Astrocyte (in vitro differentiated cells and primary cell): ENCODE data around the gene DNAH17. TPM values are rescaled to one million over a fixed set of nuclear protein-coding genes. Genes with fewer than 3 reads are reported as not detected.

Experiments
- DNase-seq: peaks from one replicate; pipeline ENCODE4 v3.0.0-alpha.2; 2010; ENCODE audit warnings: low read depth
- FAIRE-seq: peaks from 2 replicates; lab custom pipeline; 2011; peaks lifted over from hg19 to GRCh38; lab: Jason Lieb, UNC
- H2AFZ ChIP-seq: 2 replicates; pipeline ENCODE4 v1.6.0; 2012; ENCODE audit warnings: low read depth, low read length, inconsistent platforms
- H3K27ac ChIP-seq: 2 replicates; pipeline ENCODE4 v1.5.1; 2011; ENCODE audit warnings: low read depth, low read length, inconsistent platforms
- H3K27me3 ChIP-seq: 2 replicates; pipeline ENCODE4 v1.6.0; 2011; ENCODE audit warnings: low read length, inconsistent platforms; ENCODE audit not compliant: insufficient read depth
- H3K36me3 ChIP-seq: 2 replicates; pipeline ENCODE4 v1.5.1; 2011; ENCODE audit warnings: low read length, inconsistent platforms; ENCODE audit not compliant: insufficient read depth
- H3K4me1 ChIP-seq: 2 replicates; pipeline ENCODE4 v1.5.1; 2011; ENCODE audit warnings: low read length, inconsistent platforms; ENCODE audit not compliant: insufficient read depth
- H3K4me2 ChIP-seq: 2 replicates; pipeline ENCODE4 v1.6.0; 2012; ENCODE audit warnings: low read length, inconsistent platforms
- H3K4me3 ChIP-seq: 2 replicates; pipeline ENCODE4 v1.5.1; 2011; ENCODE audit warnings: low read depth, mild to moderate bottlenecking, low read length, inconsistent platforms; ENCODE audit not compliant: insufficient read depth
- H3K79me2 ChIP-seq: 2 replicates; pipeline ENCODE4 v1.6.0; 2012; ENCODE audit warnings: mild to moderate bottlenecking, low read length, inconsistent platforms; ENCODE audit not compliant: insufficient read depth
- H3K9ac ChIP-seq: 2 replicates; pipeline ENCODE4 v1.6.0; 2012; ENCODE audit warnings: mild to moderate bottlenecking, low read length, inconsistent platforms
- H3K9me3 ChIP-seq: 2 replicates; pipeline ENCODE4 v1.5.1; 2012; ENCODE audit warnings: low read depth, mild to moderate bottlenecking, low read length, inconsistent platforms; ENCODE audit not compliant: insufficient read depth
- H4K20me1 ChIP-seq: 2 replicates; pipeline ENCODE4 v1.6.0; 2012; ENCODE audit warnings: low read length, inconsistent platforms; ENCODE audit not compliant: insufficient read depth
- H3K27ac Mint-ChIP-seq: one replicate; pipeline ENCODE4 v1.8.0; 2021; ENCODE audit warnings: mild to moderate bottlenecking, mixed read lengths; ENCODE audit not compliant: unreplicated experiment
- H3K27me3 Mint-ChIP-seq: one replicate; pipeline ENCODE4 v1.8.0; 2021; ENCODE audit warnings: low read depth, mixed read lengths; ENCODE audit not compliant: unreplicated experiment
- H3K36me3 Mint-ChIP-seq: one replicate; pipeline ENCODE4 v1.8.0; 2021; ENCODE audit warnings: low read depth, mixed read lengths; ENCODE audit not compliant: unreplicated experiment
- H3K4me1 Mint-ChIP-seq: one replicate; pipeline ENCODE4 v1.8.0; 2021; ENCODE audit warnings: low read depth, mixed read lengths; ENCODE audit not compliant: unreplicated experiment
- H3K4me3 Mint-ChIP-seq: one replicate; pipeline ENCODE4 v1.8.0; 2021; ENCODE audit warnings: mild to moderate bottlenecking, moderate library complexity, mixed read lengths; ENCODE audit not compliant: unreplicated experiment
- H3K9me3 Mint-ChIP-seq: one replicate; pipeline ENCODE4 v1.8.0; 2021; ENCODE audit warnings: mild to moderate bottlenecking, mixed read lengths; ENCODE audit not compliant: unreplicated experiment
- EZH2 ChIP-seq: IDR thresholded peaks from 2 replicates; pipeline ENCODE4 v1.6.1; 2012; ENCODE audit warnings: mild to moderate bottlenecking, low read length, inconsistent platforms; ENCODE audit not compliant: insufficient read depth
- total RNA-seq: library from RNA; stranded (reverse); gene quantifications from 2 replicates; pipeline ENCODE4 v1.2.1, GENCODE V29; 2021
- TF ChIP-seq, protein P1 (sequence below): IDR thresholded peaks from 2 replicates; pipeline ENCODE4 v1.5.1; 2011; ENCODE audit warnings: low read depth, mild to moderate bottlenecking, inconsistent platforms, low read length, moderate library complexity; ENCODE audit not compliant: insufficient read depth

Gene DNAH17
- total RNA-seq, 1 donor from 2014 or later, result 0.14 TPM

DNA sequence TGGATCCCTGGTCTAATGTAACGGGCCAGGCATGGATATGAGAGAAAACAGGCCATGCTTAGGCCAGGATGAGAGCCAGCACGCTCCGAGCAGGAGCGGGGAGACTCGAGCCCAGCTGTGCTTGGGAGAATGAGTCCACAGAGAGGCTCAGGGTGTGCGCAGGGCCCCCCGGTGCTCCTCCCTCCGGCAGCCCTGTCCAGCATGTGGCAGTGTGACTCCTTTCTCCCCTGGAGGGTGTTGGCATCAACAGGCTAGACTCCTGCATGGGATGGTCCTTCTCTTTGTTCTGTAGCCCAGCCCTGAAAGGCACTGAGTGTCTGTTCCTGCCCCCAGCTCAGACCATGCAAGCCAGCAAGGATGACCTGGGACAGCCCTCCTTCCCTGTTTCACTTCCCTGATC, 175.3 kb downstream of the DNAH17 start:
- H3K4me3 Mint-ChIP-seq, result no peak overlapping the region
- Histone ChIP-seq H3K9me3 (no peaks in the 10 kb centered on the region), H3K9ac (no peak overlapping the region), H2AFZ (no peak overlapping the region), H4K20me1 (peaks cover 72% of the 10 kb centered on the region), H3K27me3 (no peaks in the 10 kb centered on the region), H3K27ac (no peak overlapping the region), H3K4me1 (peaks cover 8% of the 10 kb centered on the region), H3K79me2 (peaks cover 49% of the 10 kb centered on the region), H3K4me2 (no peak overlapping the region), H3K36me3 (peaks cover 31% of the 10 kb centered on the region), H3K4me3 (no peak overlapping the region)
- TF ChIP-seq, protein P1, sequence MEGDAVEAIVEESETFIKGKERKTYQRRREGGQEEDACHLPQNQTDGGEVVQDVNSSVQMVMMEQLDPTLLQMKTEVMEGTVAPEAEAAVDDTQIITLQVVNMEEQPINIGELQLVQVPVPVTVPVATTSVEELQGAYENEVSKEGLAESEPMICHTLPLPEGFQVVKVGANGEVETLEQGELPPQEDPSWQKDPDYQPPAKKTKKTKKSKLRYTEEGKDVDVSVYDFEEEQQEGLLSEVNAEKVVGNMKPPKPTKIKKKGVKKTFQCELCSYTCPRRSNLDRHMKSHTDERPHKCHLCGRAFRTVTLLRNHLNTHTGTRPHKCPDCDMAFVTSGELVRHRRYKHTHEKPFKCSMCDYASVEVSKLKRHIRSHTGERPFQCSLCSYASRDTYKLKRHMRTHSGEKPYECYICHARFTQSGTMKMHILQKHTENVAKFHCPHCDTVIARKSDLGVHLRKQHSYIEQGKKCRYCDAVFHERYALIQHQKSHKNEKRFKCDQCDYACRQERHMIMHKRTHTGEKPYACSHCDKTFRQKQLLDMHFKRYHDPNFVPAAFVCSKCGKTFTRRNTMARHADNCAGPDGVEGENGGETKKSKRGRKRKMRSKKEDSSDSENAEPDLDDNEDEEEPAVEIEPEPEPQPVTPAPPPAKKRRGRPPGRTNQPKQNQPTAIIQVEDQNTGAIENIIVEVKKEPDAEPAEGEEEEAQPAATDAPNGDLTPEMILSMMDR, result no peak
- TF ChIP-seq EZH2, result no peak
- no peaks in the 10 kb centered on the region for H3K27me3 Mint-ChIP-seq
- FAIRE-seq (no peak), DNase-seq (no peak)
- H3K27ac Mint-ChIP-seq, result no peak overlapping the region
- peaks cover 39% of the 10 kb centered on the region for H3K4me1 Mint-ChIP-seq
- peaks cover 43% of the 10 kb centered on the region for H3K36me3 Mint-ChIP-seq
- H3K9me3 Mint-ChIP-seq, result no peaks in the 10 kb centered on the region

DNA sequence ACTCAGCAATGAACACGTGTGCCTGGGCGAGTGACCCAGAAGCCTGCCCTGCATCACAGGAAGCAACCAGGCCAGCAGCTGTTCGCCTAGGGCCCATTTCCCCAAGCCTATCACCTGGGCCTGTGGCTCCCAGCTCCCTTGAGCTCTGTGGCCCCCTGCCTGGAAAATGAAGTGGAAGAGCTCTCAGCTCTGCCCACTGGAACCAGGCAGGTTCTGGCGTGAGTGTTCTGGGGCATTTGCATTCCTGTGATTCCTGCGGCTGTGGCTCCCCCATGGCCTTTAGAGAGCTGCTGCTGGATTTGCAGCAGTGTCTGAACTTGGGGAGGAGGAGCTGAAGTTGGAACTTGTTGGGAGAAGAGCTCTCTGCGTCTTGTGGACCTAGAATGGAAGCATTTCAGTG, 175.9 kb downstream of the DNAH17 start:
- DNase-seq (peak; percentile 63), FAIRE-seq (no peak)
- no peaks in the 10 kb centered on the region for H3K27me3 ChIP-seq
- no peak overlapping the region for H3K9ac ChIP-seq
- Mint-ChIP-seq H3K27ac (peak overlapping the region; percentile 18), H3K4me1 (peaks cover 38% of the 10 kb centered on the region), H3K9me3 (no peaks in the 10 kb centered on the region), H3K27me3 (no peaks in the 10 kb centered on the region), H3K4me3 (no peak overlapping the region), H3K36me3 (peaks cover 44% of the 10 kb centered on the region)
- H3K36me3 ChIP-seq, result peaks cover 30% of the 10 kb centered on the region
- no peak overlapping the region for H3K27ac ChIP-seq
- H3K4me2 ChIP-seq, result no peak overlapping the region
- peaks cover 49% of the 10 kb centered on the region for H3K79me2 ChIP-seq
- H4K20me1 ChIP-seq, result peaks cover 70% of the 10 kb centered on the region
- no peaks in the 10 kb centered on the region for H3K9me3 ChIP-seq
- H3K4me1 ChIP-seq, result peaks cover 8% of the 10 kb centered on the region
- TF ChIP-seq, protein P1, result no peak
- TF ChIP-seq EZH2, result no peak
- no peak overlapping the region for H3K4me3 ChIP-seq
- no peak overlapping the region for H2AFZ ChIP-seq

DNA sequence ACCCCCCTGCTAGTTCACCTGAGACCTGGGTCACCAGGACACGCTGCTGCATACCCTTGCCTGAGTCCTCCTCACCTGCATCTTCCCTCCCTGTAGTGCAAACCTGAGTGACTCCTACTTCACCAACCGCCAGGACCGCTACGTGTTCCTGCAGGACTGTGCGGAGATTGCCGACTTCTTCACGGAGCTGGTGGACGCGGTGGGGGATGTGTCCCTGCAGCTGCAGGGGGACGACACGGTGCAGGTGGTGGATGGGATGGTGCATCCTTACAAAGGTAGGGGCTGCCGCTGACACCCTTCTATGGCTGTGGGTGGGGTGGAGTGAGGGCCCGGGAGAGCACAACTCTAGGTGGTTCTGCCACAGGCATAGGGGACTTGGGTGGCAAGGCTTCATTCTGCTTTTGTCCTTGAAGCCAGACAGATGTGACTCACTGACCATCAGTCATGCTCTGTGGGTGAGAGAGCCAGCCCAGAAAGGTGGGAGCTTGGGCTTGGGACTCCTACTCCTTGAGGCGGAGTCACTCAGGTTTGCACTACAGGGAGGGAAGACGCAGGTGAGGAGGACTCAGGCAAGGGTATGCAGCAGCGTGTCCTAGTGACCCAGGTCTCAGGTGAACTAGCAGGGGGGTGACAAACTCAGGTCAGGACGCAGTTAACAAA, 176.5 kb downstream of the DNAH17 start:
- no peak for FAIRE-seq
- no peak overlapping the region for H3K4me3 ChIP-seq
- Mint-ChIP-seq H3K9me3 (no peaks in the 10 kb centered on the region), H3K27ac (peak overlapping the region; percentile 34), H3K4me3 (no peak overlapping the region), H3K27me3 (no peaks in the 10 kb centered on the region), H3K4me1 (peaks cover 38% of the 10 kb centered on the region), H3K36me3 (peaks cover 41% of the 10 kb centered on the region)
- no peak overlapping the region for H3K4me2 ChIP-seq
- peaks cover 28% of the 10 kb centered on the region for H3K36me3 ChIP-seq
- H3K9me3 ChIP-seq, result no peaks in the 10 kb centered on the region
- H3K27ac ChIP-seq, result no peak overlapping the region
- H2AFZ ChIP-seq, result no peak overlapping the region
- H3K4me1 ChIP-seq, result peaks cover 8% of the 10 kb centered on the region
- H3K79me2 ChIP-seq, result peaks cover 51% of the 10 kb centered on the region
- peaks cover 71% of the 10 kb centered on the region for H4K20me1 ChIP-seq
- TF ChIP-seq EZH2, result no peak
- no peak overlapping the region for H3K9ac ChIP-seq
- H3K27me3 ChIP-seq, result no peaks in the 10 kb centered on the region
- DNase-seq, result no peak
